Stimulated activated CD8-positive, alpha-beta memory T cell treated with anti-CD3 and anti-CD28 coated beads, Interleukin-2, amount 100 ng/mL, for 1 hour (primary cell): ENCODE measurements around the gene ORC4.

Experiments used
- DNase-seq, 2 donors: peaks; one replicate each; pipeline ENCODE4 v3.0.0-alpha.2; 2020; ENCODE audit warnings: low read depth in 2 of 2

Gene ORC4

GRCh38 chr2:148020111-148021058 is at the start of gene ORC4:
Gene ORC4 (minus strand): TSS chr2:148020737. CDS start chr2:147975958, 44,779 bp downstream.
- DNase-seq = peak; percentile 94 to 95

GRCh38 chr2:148067801-148068200 is 47.3 kb upstream of the ORC4 start:
- DNase-seq = no peak

GRCh38 chr2:148065936-148066335 is 45.4 kb upstream of the ORC4 start:
- no peak for DNase-seq

GRCh38 chr2:148063633-148064032 is 43.1 kb upstream of the ORC4 start:
- DNase-seq = no peak

GRCh38 chr2:148058641-148059040 is 38.1 kb upstream of the ORC4 start:
- DNase-seq = no peak

- DNase-seq = no peak
These were observed 32.1 kb upstream of the ORC4 start for GRCh38 chr2:148052687-148053086.

GRCh38 chr2:148049284-148049683 is 28.7 kb upstream of the ORC4 start:
- DNase-seq = no peak

- DNase-seq = no peak
These were observed 28.1 kb upstream of the ORC4 start for GRCh38 chr2:148048475-148049221.

- no peak for DNase-seq
These were observed 26.3 kb upstream of the ORC4 start for GRCh38 chr2:148046802-148047201.

GRCh38 chr2:148044322-148044721 is 23.8 kb upstream of the ORC4 start:
- DNase-seq = no peak

- DNase-seq = no peak
These were observed 21.7 kb upstream of the ORC4 start for GRCh38 chr2:148042219-148042618.

- DNase-seq = no peak
These were observed 19.2 kb upstream of the ORC4 start for GRCh38 chr2:148039783-148040182.

- DNase-seq = no peak
These were observed 11.7 kb upstream of the ORC4 start for GRCh38 chr2:148032215-148032614.

- no peak for DNase-seq
These were observed 10.6 kb upstream of the ORC4 start for GRCh38 chr2:148031152-148031551.

- no peak for DNase-seq
These were observed 8.2 kb upstream of the ORC4 start for GRCh38 chr2:148028781-148029180.

GRCh38 chr2:148027822-148028221 is 7.3 kb upstream of the ORC4 start:
- no peak for DNase-seq

- no peak for DNase-seq
These were observed 6.0 kb upstream of the ORC4 start for GRCh38 chr2:148026573-148026972.

GRCh38 chr2:148023861-148024260 is 3.3 kb upstream of the ORC4 start:
- no peak for DNase-seq

- DNase-seq = no peak
These were observed 2.3 kb upstream of the ORC4 start for GRCh38 chr2:148022882-148023281.

GRCh38 chr2:148022351-148022750 is 1.8 kb upstream of the ORC4 start:
- no peak for DNase-seq

- DNase-seq = no peak
These were observed 1.3 kb upstream of the ORC4 start for GRCh38 chr2:148021886-148022285.

GRCh38 chr2:148021059-148021861 is 723 bp upstream of the ORC4 start, which contains the start of gene MBD5:
Gene MBD5 (plus strand): TSS chr2:148021091.
- peak; percentile 27 to 31 for DNase-seq
